Brain pericyte (primary cell): ENCODE measurements around the gene THUMPD3.
A peak's percentile ranks its signal among the peaks of the same experiment; 100 is the strongest.

Experiments used
- DNase-seq: peaks from one replicate; pipeline ENCODE4 v3.0.0-alpha.2; 2012; ENCODE audit warnings: low read depth, low spot score

THUMPD3 gene

GRCh38 chr3:9420850-9421549, 58.1 kb downstream of the THUMPD3 start:
- no peak for DNase-seq

- peak; percentile 87 for DNase-seq
Observed at GRCh38 chr3:9422712-9423424, 60.0 kb downstream of the THUMPD3 start.

DNA sequence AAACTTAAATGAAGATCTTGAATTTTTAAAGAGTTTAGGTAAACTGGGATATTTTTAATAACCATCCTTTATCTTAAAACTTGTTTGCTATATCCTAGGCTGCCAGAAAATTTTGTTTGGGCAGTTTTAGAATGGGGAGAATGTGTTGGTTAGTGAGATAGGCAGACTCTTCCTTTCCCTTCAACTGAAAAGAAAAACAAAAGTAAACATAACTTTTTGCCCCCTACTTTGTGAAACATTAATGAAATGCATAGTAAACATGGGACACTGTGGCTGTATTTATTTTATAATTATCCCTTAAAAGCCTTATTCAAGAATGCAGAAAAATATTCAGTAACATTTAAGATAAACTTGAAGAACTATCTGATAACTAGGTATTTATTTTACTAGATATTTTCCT, 65.6 kb downstream of the THUMPD3 start:
- DNase-seq, result no peak

GRCh38 chr3:9430733-9431132, 67.9 kb downstream of the THUMPD3 start:
- DNase-seq, result no peak

DNA sequence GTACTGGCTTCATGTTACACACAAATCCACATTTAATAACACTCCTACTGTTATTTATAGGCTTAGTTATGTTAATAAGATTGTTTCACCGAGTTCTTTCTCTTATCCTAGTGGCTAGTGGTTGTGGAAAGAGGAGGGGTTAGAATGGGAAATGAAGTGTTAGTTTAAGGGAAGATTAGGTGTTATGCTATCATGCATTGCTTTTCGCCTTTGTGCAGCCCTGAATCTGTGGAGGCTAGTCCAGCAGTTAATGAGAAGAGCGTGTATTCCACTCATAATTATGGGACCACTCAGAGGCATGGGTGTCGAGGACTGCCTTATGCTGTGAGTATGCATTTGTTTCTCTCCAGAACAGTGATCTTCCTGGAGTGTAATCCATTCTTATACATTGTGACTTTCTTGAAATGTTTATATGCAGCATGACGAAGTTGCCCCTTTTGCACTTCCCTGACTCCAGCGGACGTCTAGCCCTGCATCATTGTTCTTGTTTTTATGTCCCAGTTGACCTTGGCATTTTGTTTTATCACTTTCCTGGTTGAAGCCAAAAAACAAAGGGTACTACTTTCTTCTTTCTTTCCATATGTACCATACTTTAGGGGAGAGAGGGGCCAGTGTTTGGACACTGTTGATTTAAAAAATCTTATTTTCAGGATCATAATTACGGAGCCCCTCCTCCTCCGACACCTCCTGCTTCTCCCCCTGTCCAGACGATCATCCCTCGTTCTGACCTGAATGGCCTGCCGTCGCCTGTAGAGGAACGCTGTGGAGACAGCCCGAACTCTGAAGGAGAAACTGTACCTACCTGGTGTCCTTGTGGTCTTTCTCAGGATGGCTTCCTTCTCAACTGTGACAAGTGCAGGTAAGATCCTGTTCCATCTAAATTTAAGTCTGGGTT, 71.0 kb downstream of the THUMPD3 start:
- no peak for DNase-seq

DNA sequence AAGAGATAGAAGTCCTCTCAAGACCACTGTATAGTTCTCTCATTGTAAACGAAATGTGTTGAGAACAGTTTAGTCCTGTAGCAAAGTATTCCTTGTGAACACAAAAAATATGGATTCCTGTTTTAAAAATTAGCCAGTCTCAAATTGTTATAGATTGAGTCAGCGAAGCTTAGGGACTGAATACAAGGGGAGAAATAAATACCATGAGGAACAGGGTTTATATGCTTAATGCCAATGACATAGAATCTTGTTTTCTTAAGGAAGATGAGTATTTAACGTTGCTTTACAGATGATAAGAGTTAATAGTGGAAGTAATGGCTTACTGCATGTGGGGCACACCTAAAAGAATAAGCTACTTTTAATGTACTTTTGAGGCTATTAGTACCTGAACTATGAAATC, 72.5 kb downstream of the THUMPD3 start:
- no peak for DNase-seq
